H9 (cell line): ENCODE measurements around the gene VRK2. TPM values are rescaled to one million over a fixed set of nuclear protein-coding genes. Genes with fewer than 3 reads are reported as not detected.
A peak's percentile ranks its signal among the peaks of the same experiment; 100 is the strongest.
"Not testable (repeated sequence)": the region's sequence is repeated elsewhere in the genome, so short reads cannot be mapped to it uniquely, and the experiment has no call there.

ENCODE experiments used
- DNase-seq: peaks from one replicate; pipeline ENCODE4 v3.0.0-alpha.2; 2017
- H2AFZ ChIP-seq: one replicate; pipeline ENCODE4 v1.6.1; 2013; ENCODE audit warnings: mild to moderate bottlenecking, low read length, control low read depth, moderate library complexity
- H2AK5ac ChIP-seq: 2 replicates; pipeline ENCODE4 v1.6.1; 2013; ENCODE audit warnings: low read length, control low read depth, mixed read lengths; ENCODE audit not compliant: insufficient read length
- H2BK120ac ChIP-seq: one replicate; pipeline ENCODE4 v1.6.1; 2013; ENCODE audit warnings: low read depth, mild to moderate bottlenecking, low read length, control low read depth, inconsistent platforms; ENCODE audit not compliant: poor library complexity, severe bottlenecking
- H2BK12ac ChIP-seq: 2 replicates; pipeline ENCODE4 v1.6.1; 2013; ENCODE audit warnings: low read length, control low read depth, mixed read lengths, low read depth; ENCODE audit not compliant: insufficient read length
- H2BK15ac ChIP-seq: 2 replicates; pipeline ENCODE4 v1.6.1; 2013; ENCODE audit warnings: low read depth, low read length, control low read depth
- H2BK20ac ChIP-seq: one replicate; pipeline ENCODE4 v1.6.1; 2013; ENCODE audit warnings: low read depth, mild to moderate bottlenecking, low read length, control low read depth, inconsistent platforms; ENCODE audit not compliant: poor library complexity, severe bottlenecking
- H2BK5ac ChIP-seq: 2 replicates; pipeline ENCODE4 v1.6.1; 2013; ENCODE audit warnings: low read length, control low read depth, mixed read lengths; ENCODE audit not compliant: insufficient read length
- H3K14ac ChIP-seq: 2 replicates; pipeline ENCODE4 v1.6.1; 2013; ENCODE audit warnings: low read length, control low read depth; ENCODE audit not compliant: insufficient read depth
- H3K18ac ChIP-seq: 2 replicates; pipeline ENCODE4 v1.6.1; 2013; ENCODE audit warnings: low read depth, mild to moderate bottlenecking, mixed read lengths, low read length, control low read depth; ENCODE audit not compliant: insufficient read length
- H3K23ac ChIP-seq: 2 replicates; pipeline ENCODE4 v1.6.1; 2013; ENCODE audit warnings: low read length, control low read depth, mixed read lengths, low read depth; ENCODE audit not compliant: insufficient read length
- H3K23me2 ChIP-seq: 2 replicates; pipeline ENCODE4 v1.6.1; 2013; ENCODE audit warnings: low read depth, mild to moderate bottlenecking, mixed read lengths, low read length, control low read depth; ENCODE audit not compliant: insufficient read length, poor library complexity, severe bottlenecking
- H3K27ac ChIP-seq: 2 replicates; pipeline ENCODE4 v1.5.1; 2013; ENCODE audit warnings: low read length, control low read depth, mixed read lengths, low read depth; ENCODE audit not compliant: insufficient read length
- H3K27me3 ChIP-seq: 2 replicates; pipeline ENCODE4 v1.6.1; 2013; ENCODE audit warnings: low read length, control low read depth, inconsistent platforms; ENCODE audit not compliant: insufficient read depth
- H3K4ac ChIP-seq: 2 replicates; pipeline ENCODE4 v1.6.1; 2013; ENCODE audit warnings: low read depth, mild to moderate bottlenecking, control low read depth, inconsistent platforms, low read length, moderate library complexity
- H3K4me1 ChIP-seq: 2 replicates; pipeline ENCODE4 v1.6.1; 2013; ENCODE audit warnings: low read length, control low read depth, inconsistent platforms; ENCODE audit not compliant: insufficient read depth
- H3K4me2 ChIP-seq: 2 replicates; pipeline ENCODE4 v1.6.1; 2013; ENCODE audit warnings: low read length, control low read depth, mixed read lengths; ENCODE audit not compliant: insufficient read length, insufficient read depth
- H3K56ac ChIP-seq: 2 replicates; pipeline ENCODE4 v1.6.1; 2013; ENCODE audit warnings: low read depth, mild to moderate bottlenecking, mixed read lengths, low read length, control low read depth; ENCODE audit not compliant: insufficient read length
- H3K79me1 ChIP-seq: 2 replicates; pipeline ENCODE4 v1.6.1; 2013; ENCODE audit warnings: low read depth, mild to moderate bottlenecking, moderate library complexity, low read length, control low read depth, inconsistent platforms; ENCODE audit not compliant: insufficient read depth, poor library complexity, severe bottlenecking
- H3K79me2 ChIP-seq: 2 replicates; pipeline ENCODE4 v1.6.1; 2013; ENCODE audit warnings: low read length, control low read depth, inconsistent platforms; ENCODE audit not compliant: insufficient read depth
- H3K9ac ChIP-seq: 2 replicates; pipeline ENCODE4 v1.6.1; 2013; ENCODE audit warnings: low read length, control low read depth, mixed read lengths; ENCODE audit not compliant: insufficient read length; ENCODE audit errors: extremely low read depth
- H3K9me3 ChIP-seq: one replicate; pipeline ENCODE4 v1.6.1; 2013; ENCODE audit warnings: low read depth, low read length, inconsistent platforms; ENCODE audit not compliant: control insufficient read depth
- H3T11ph ChIP-seq: one replicate; pipeline ENCODE4 v1.6.1; 2013; ENCODE audit warnings: mild to moderate bottlenecking, low read length, control low read depth, inconsistent platforms
- H4K20me1 ChIP-seq: one replicate; pipeline ENCODE4 v1.6.1; 2013; ENCODE audit not compliant: control insufficient read depth, insufficient read length, insufficient read depth
- H4K5ac ChIP-seq: 2 replicates; pipeline ENCODE4 v1.6.1; 2013; ENCODE audit warnings: low read depth, mild to moderate bottlenecking, mixed read lengths, low read length, control low read depth; ENCODE audit not compliant: insufficient read length
- H4K8ac ChIP-seq: replicated peaks from 2 replicates; pipeline ENCODE4 v1.6.1; 2013; ENCODE audit warnings: low read length, control low read depth, mixed read lengths, low read depth; ENCODE audit not compliant: insufficient read length
- H4K91ac ChIP-seq: 2 replicates; pipeline ENCODE4 v1.6.1; 2013; ENCODE audit warnings: low read depth, mild to moderate bottlenecking, moderate library complexity, mixed read lengths, low read length, control low read depth; ENCODE audit not compliant: insufficient read length
- H3K27ac Mint-ChIP-seq, 3 experiments: 2 replicates in 2 of 3; 3 replicates in 1 of 3; pipeline ENCODE4 v1.8.0; 2020 to 2021; ENCODE audit warnings: mixed read lengths in 3 of 3, mild to moderate bottlenecking in 1 of 3, moderate library complexity in 1 of 3
- H3K27me3 Mint-ChIP-seq: 2 replicates; pipeline ENCODE4 v1.8.0; 2021; ENCODE audit warnings: low read depth, mild to moderate bottlenecking, moderate library complexity, mixed read lengths
- H3K36me3 Mint-ChIP-seq, 3 experiments: 2 replicates in 2 of 3; 3 replicates in 1 of 3; pipeline ENCODE4 v1.8.0; 2020 to 2021; ENCODE audit warnings: low read depth in 3 of 3, mixed read lengths in 3 of 3; ENCODE audit not compliant: insufficient read depth in 1 of 3
- H3K4me1 Mint-ChIP-seq, 2 experiments: 2 replicates each; pipeline ENCODE4 v1.8.0; 2020; ENCODE audit warnings: mixed read lengths in 2 of 2
- H3K4me3 Mint-ChIP-seq, 2 experiments: 2 replicates in 1 of 2; 3 replicates in 1 of 2; pipeline ENCODE4 v1.8.0; 2020 to 2021; ENCODE audit warnings: mild to moderate bottlenecking in 2 of 2, mixed read lengths in 2 of 2, moderate library complexity in 1 of 2
- H3K9me3 Mint-ChIP-seq, 2 experiments: 2 replicates in 1 of 2; 3 replicates in 1 of 2; pipeline ENCODE4 v1.8.0; 2020; ENCODE audit warnings: mild to moderate bottlenecking in 2 of 2, mixed read lengths in 2 of 2, moderate library complexity in 1 of 2
- WGBS: extraction: QIAGEN DNeasy Blood & Tissue Kit; methylation state at CpG from one replicate; pipeline ENCODE4 v1.1.7; 2013; ENCODE audit warnings: missing lambda C conversion rate, low lambda C conversion rate, mixed read lengths; ENCODE audit not compliant: insufficient read length; ENCODE audit errors: extremely low coverage; 5-methylcytosine and 5-hydroxymethylcytosine counted together
- total RNA-seq: library from RNA; stranded (reverse); gene quantifications from 2 replicates; pipeline ENCODE4 v1.2.1, GENCODE V29; 2021
- TF ChIP-seq, protein P1 (sequence below): fragments of 200-600 bp; sonication (generic); conservative IDR thresholded peaks from 3 replicates; pipeline ENCODE4 v1.8.0; 2021; ENCODE audit warnings: antibody characterized with exemption, mild to moderate bottlenecking

Gene VRK2
- total RNA-seq, 1 experiment from 2014 or later: 23.8 TPM

GRCh38 chr2:58110765-58111164, 64.2 kb downstream of the VRK2 start:
- H3T11ph ChIP-seq: no peak overlapping the region
- H3K27me3 ChIP-seq: no peaks in the 10 kb centered on the region
- H2BK15ac ChIP-seq: no peak overlapping the region
- H4K5ac ChIP-seq: no peak overlapping the region
- H3K27ac Mint-ChIP-seq: peak overlapping the region in 2 of 3 experiments; percentile 16 to 33; a peak in 2 of 7 replicates
- no peaks in the 10 kb centered on the region for H3K9me3 ChIP-seq
- H3K4me1 ChIP-seq: no peaks in the 10 kb centered on the region
- peaks cover 3 to 16% (median 9%) of the 10 kb centered on the region in 3 experiments; a peak in 6 of 7 replicates for H3K36me3 Mint-ChIP-seq
- peak; percentile 65 for DNase-seq
- TF ChIP-seq, protein P1, sequence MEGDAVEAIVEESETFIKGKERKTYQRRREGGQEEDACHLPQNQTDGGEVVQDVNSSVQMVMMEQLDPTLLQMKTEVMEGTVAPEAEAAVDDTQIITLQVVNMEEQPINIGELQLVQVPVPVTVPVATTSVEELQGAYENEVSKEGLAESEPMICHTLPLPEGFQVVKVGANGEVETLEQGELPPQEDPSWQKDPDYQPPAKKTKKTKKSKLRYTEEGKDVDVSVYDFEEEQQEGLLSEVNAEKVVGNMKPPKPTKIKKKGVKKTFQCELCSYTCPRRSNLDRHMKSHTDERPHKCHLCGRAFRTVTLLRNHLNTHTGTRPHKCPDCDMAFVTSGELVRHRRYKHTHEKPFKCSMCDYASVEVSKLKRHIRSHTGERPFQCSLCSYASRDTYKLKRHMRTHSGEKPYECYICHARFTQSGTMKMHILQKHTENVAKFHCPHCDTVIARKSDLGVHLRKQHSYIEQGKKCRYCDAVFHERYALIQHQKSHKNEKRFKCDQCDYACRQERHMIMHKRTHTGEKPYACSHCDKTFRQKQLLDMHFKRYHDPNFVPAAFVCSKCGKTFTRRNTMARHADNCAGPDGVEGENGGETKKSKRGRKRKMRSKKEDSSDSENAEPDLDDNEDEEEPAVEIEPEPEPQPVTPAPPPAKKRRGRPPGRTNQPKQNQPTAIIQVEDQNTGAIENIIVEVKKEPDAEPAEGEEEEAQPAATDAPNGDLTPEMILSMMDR: peak; percentile 64
- H3K4me2 ChIP-seq: no peak overlapping the region
- no peaks in the 10 kb centered on the region for H3K79me1 ChIP-seq
- H3K23me2 ChIP-seq: no peaks in the 10 kb centered on the region
- H3K14ac ChIP-seq: no peak overlapping the region
- no peak overlapping the region for H4K91ac ChIP-seq
- H3K18ac ChIP-seq: no peak overlapping the region
- H3K56ac ChIP-seq: no peak overlapping the region
- no peak overlapping the region for H3K23ac ChIP-seq
- H3K9ac ChIP-seq: no peak overlapping the region
- no peaks in the 10 kb centered on the region for H4K20me1 ChIP-seq
- H2BK5ac ChIP-seq: no peak overlapping the region
- H2AK5ac ChIP-seq: no peak overlapping the region
- no peak overlapping the region for H2BK120ac ChIP-seq
- no peak overlapping the region for H4K8ac ChIP-seq
- H3K27me3 Mint-ChIP-seq: no peaks in the 10 kb centered on the region
- H3K27ac ChIP-seq: no peak overlapping the region
- H2BK12ac ChIP-seq: no peak overlapping the region
- no CpG with 5 or more reads among the region's 6 CpGs for WGBS
- H2AFZ ChIP-seq: no peak overlapping the region
- no peak overlapping the region for H2BK20ac ChIP-seq
- H3K4ac ChIP-seq: no peak overlapping the region
- H3K79me2 ChIP-seq: no peaks in the 10 kb centered on the region
- no peaks in the 10 kb centered on the region for H3K9me3 Mint-ChIP-seq
- no peak overlapping the region for H3K4me3 Mint-ChIP-seq
- peaks cover 11 to 22% of the 10 kb centered on the region in 2 experiments for H3K4me1 Mint-ChIP-seq

DNA sequence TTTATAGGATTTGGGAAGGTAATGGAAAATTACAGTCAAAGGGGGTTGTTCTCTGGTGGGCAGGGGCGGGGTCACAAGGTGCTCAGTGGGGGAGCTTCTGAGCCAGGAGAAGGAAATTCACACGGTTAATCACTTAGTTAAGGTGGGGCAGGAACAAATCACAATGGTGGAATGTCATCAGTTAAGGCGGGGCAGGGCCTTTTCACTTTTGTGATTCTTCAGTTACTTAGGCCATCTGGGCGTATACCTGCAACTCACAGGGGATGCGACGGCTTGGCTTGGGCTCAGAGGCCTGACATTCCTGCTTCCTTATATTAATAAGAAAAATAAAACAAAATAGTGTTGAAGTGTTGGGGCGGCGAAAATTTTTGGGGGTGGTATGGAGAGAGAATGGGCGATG, 67.0 kb downstream of the VRK2 start:
- not testable (repeated sequence) for H4K20me1 ChIP-seq, H3K23ac ChIP-seq, H3K79me2 ChIP-seq, H2BK120ac ChIP-seq, H3K9ac ChIP-seq, H3K27ac ChIP-seq, H3K4me1 ChIP-seq, H4K91ac ChIP-seq, H4K5ac ChIP-seq, H2AK5ac ChIP-seq, H2BK5ac ChIP-seq, H3K27me3 ChIP-seq, H2BK20ac ChIP-seq, H3K56ac ChIP-seq, H3K9me3 ChIP-seq, H2BK12ac ChIP-seq, H3K79me1 ChIP-seq, H3T11ph ChIP-seq, H3K4me2 ChIP-seq, H3K23me2 ChIP-seq, H3K27me3 Mint-ChIP-seq, H3K14ac ChIP-seq, H3K18ac ChIP-seq, H2BK15ac ChIP-seq, H2AFZ ChIP-seq, H3K4ac ChIP-seq, H3K4me3 Mint-ChIP-seq, H4K8ac ChIP-seq
- Mint-ChIP-seq H3K4me1 (peaks cover 11 to 20% of the 10 kb centered on the region in 2 experiments), H3K9me3 (peaks cover 13 to 19% of the 10 kb centered on the region in 2 experiments), H3K27ac (peak overlapping the region in 1 of 3 experiments; percentile 94; a peak in 1 of 7 replicates), H3K36me3 (peaks cover 21 to 37% (median 24%) of the 10 kb centered on the region in 3 experiments)
- peak; percentile 34 for DNase-seq
- WGBS: no CpG with 5 or more reads among the region's 9 CpGs
